CD14-positive monocyte (primary cell): ENCODE data around the gene KIF16B. TPM values are rescaled to one million over a fixed set of nuclear protein-coding genes. Genes with fewer than 3 reads are reported as not detected.

Source experiments
- DNase-seq, 3 donors: peaks; one replicate each; pipeline ENCODE4 v3.0.0-alpha.2; 2011 to 2022
- H2AFZ ChIP-seq: 2 replicates; pipeline ENCODE4 v1.6.0; 2012; ENCODE audit warnings: mild to moderate bottlenecking, low read depth, low read length, inconsistent platforms; ENCODE audit not compliant: insufficient read depth, poor library complexity, severe bottlenecking
- H3K27ac ChIP-seq, 2 donors: 1 replicate in 1 of 2; 2 replicates in 1 of 2; pipeline ENCODE4 v1.5.1; 2012 to 2013; ENCODE audit warnings: low read length in 2 of 2, control low read depth in 1 of 2, inconsistent platforms in 1 of 2, low read depth in 1 of 2, mild to moderate bottlenecking in 1 of 2
- H3K27me3 ChIP-seq, 2 donors: one replicate each; pipeline versions ENCODE4 v1.6.0 to v1.6.1; 2011 to 2013; ENCODE audit warnings: low read length in 2 of 2; ENCODE audit not compliant: control insufficient read depth in 2 of 2, insufficient read depth in 2 of 2
- H3K36me3 ChIP-seq, 2 donors: replicated peaks in 1 of 2; 1 replicate in 1 of 2; 2 replicates in 1 of 2; pipeline versions ENCODE4 v1.5.1 to v1.6.1; 2012 to 2013; ENCODE audit warnings: low read length in 2 of 2, control low read depth in 1 of 2, inconsistent platforms in 1 of 2, mild to moderate bottlenecking in 1 of 2; ENCODE audit not compliant: insufficient read depth in 2 of 2, control insufficient read depth in 1 of 2
- H3K4me1 ChIP-seq, 2 donors: 1 replicate in 1 of 2; 2 replicates in 1 of 2; pipeline versions ENCODE4 v1.5.1 to v1.6.1; 2012 to 2013; ENCODE audit warnings: low read length in 2 of 2, control low read depth in 1 of 2, inconsistent platforms in 1 of 2, mild to moderate bottlenecking in 1 of 2, moderate library complexity in 1 of 2; ENCODE audit not compliant: insufficient read depth in 2 of 2, control insufficient read depth in 1 of 2
- H3K4me2 ChIP-seq: replicated peaks from 2 replicates; pipeline ENCODE3; 2012; ENCODE audit warnings: low read length, moderate library complexity, mild to moderate bottlenecking; ENCODE audit not compliant: poor library complexity, severe bottlenecking; ENCODE audit errors: extremely low read depth
- H3K4me3 ChIP-seq, 3 experiments: fragments of 200-600 bp in 1 of 3; sonication (generic) in 1 of 3; replicated peaks in 1 of 3; 1 replicate in 2 of 3; 2 replicates in 1 of 3; pipeline ENCODE4 v1.5.1; 2011 to 2013; ENCODE audit warnings: low read length in 3 of 3, mild to moderate bottlenecking in 3 of 3, control low read depth in 2 of 3, low read depth in 2 of 3, inconsistent platforms in 1 of 3, moderate library complexity in 1 of 3
- H3K79me2 ChIP-seq: 2 replicates; pipeline ENCODE4 v1.6.0; 2012; ENCODE audit warnings: mild to moderate bottlenecking, control low read depth, inconsistent platforms, low read length, moderate library complexity; ENCODE audit not compliant: insufficient read depth
- H3K9ac ChIP-seq: 2 replicates; pipeline ENCODE4 v1.6.0; 2017; ENCODE audit warnings: low read length, mild to moderate bottlenecking; ENCODE audit not compliant: insufficient read depth, poor library complexity, severe bottlenecking
- H3K9me3 ChIP-seq, 2 donors: replicated peaks in 1 of 2; 1 replicate in 1 of 2; 2 replicates in 1 of 2; pipeline versions ENCODE4 v1.5.1 to v1.6.1; 2012 to 2013; ENCODE audit warnings: low read length in 2 of 2, control low read depth in 1 of 2; ENCODE audit not compliant: control insufficient read depth in 1 of 2, insufficient read depth in 1 of 2
- H4K20me1 ChIP-seq: 2 replicates; pipeline ENCODE4 v1.6.0; 2012; ENCODE audit warnings: mild to moderate bottlenecking, low read length, control low read depth, moderate library complexity; ENCODE audit not compliant: insufficient read depth
- H3K27ac Mint-ChIP-seq, 7 donors: one replicate each; pipeline ENCODE4 v1.8.0; 2020; ENCODE audit warnings: mild to moderate bottlenecking in 7 of 7, mixed read lengths in 7 of 7, moderate library complexity in 6 of 7, inconsistent platforms in 2 of 7
- H3K27me3 Mint-ChIP-seq, 3 donors: one replicate each; pipeline ENCODE4 v1.8.0; 2021 to 2022; ENCODE audit warnings: low read depth in 3 of 3, mild to moderate bottlenecking in 3 of 3, mixed read lengths in 3 of 3, moderate library complexity in 3 of 3, inconsistent platforms in 1 of 3
- H3K36me3 Mint-ChIP-seq, 2 donors: one replicate each; pipeline ENCODE4 v1.8.0; 2020; ENCODE audit warnings: mixed read lengths in 2 of 2, inconsistent platforms in 1 of 2, mild to moderate bottlenecking in 1 of 2
- H3K4me1 Mint-ChIP-seq: one replicate; pipeline ENCODE4 v1.8.0; 2020; ENCODE audit warnings: mild to moderate bottlenecking, mixed read lengths
- H3K4me3 Mint-ChIP-seq, 2 donors: one replicate each; pipeline ENCODE4 v1.8.0; 2020; ENCODE audit warnings: mild to moderate bottlenecking in 2 of 2, mixed read lengths in 2 of 2, moderate library complexity in 1 of 2
- H3K9me3 Mint-ChIP-seq, 7 donors: one replicate each; pipeline ENCODE4 v1.8.0; 2020 to 2022; ENCODE audit warnings: mixed read lengths in 7 of 7, mild to moderate bottlenecking in 6 of 7, moderate library complexity in 6 of 7, inconsistent platforms in 2 of 7
- WGBS: methylation state at CpG from one replicate; pipeline ENCODE4 v1.1.5; 2013; ENCODE audit warnings: missing lambda C conversion rate; ENCODE audit not compliant: insufficient coverage; 5-methylcytosine and 5-hydroxymethylcytosine counted together
- intact Hi-C, 2 donors: fragments of 100-400 bp; cut with micrococcal nuclease; formaldehyde crosslinking; loops; one replicate each; pipeline versions ENCODE4 v1.15.0 to v1.15.1; 2023
- polyA plus RNA-seq, 3 donors: library from polyadenylated mRNA; depleted of rRNA in 1 of 3; unstranded in 2 of 3; stranded (reverse) in 1 of 3; fragments of 300-500 nt in 2 of 3; fragments of >200 nt in 1 of 3; fragmentation: Illumina TruSeq in 2 of 3; gene quantifications; 1 replicate in 2 of 3; 2 replicates in 1 of 3; pipeline ENCODE4 v1.2.3, GENCODE V29; 2012 to 2021
- TF ChIP-seq, protein P1 (sequence below): fragments of 200-600 bp; IDR thresholded peaks from one replicate; pipeline ENCODE4 v1.8.0; 2022; ENCODE audit warnings: antibody characterized with exemption, mild to moderate bottlenecking

KIF16B gene
- polyA plus RNA-seq, 3 donors, result 0.89 to 2.9 (median 2.8) TPM

DNA sequence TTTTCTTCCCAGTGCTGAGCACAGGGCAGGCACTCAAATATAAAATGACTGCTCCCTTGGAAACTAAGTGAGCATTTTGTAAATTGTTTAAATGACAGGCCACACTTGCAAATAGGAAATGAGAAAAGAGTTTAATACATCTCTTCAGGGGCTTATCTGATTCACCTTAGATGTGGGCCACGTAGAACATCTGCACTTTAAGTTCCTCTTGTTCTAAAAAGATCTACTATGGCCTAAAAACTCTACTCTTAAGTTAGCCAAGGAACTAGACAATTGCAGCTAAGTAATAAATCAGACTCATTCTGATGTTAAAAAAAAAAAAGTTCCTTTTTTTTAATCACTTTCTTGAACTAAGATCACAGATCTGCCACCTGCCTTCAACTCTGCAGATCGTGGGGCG is 126.3 kb downstream of the KIF16B start:
- no CpG with 5 or more reads among the region's 3 CpGs for WGBS
- no peak overlapping the region for H3K27ac ChIP-seq
- Mint-ChIP-seq H3K9me3 (peaks cover 0 to 8% (median 2%) of the 10 kb centered on the region in 7 donors), H3K4me3 (no peak overlapping the region), H3K27me3 (no peaks in the 10 kb centered on the region), H3K36me3 (peaks cover 7 to 12% of the 10 kb centered on the region in 2 donors), H3K27ac (no peak overlapping the region), H3K4me1 (peaks cover 2% of the 10 kb centered on the region)
- H3K36me3 ChIP-seq, result no peaks in the 10 kb centered on the region
- TF ChIP-seq, protein P1, sequence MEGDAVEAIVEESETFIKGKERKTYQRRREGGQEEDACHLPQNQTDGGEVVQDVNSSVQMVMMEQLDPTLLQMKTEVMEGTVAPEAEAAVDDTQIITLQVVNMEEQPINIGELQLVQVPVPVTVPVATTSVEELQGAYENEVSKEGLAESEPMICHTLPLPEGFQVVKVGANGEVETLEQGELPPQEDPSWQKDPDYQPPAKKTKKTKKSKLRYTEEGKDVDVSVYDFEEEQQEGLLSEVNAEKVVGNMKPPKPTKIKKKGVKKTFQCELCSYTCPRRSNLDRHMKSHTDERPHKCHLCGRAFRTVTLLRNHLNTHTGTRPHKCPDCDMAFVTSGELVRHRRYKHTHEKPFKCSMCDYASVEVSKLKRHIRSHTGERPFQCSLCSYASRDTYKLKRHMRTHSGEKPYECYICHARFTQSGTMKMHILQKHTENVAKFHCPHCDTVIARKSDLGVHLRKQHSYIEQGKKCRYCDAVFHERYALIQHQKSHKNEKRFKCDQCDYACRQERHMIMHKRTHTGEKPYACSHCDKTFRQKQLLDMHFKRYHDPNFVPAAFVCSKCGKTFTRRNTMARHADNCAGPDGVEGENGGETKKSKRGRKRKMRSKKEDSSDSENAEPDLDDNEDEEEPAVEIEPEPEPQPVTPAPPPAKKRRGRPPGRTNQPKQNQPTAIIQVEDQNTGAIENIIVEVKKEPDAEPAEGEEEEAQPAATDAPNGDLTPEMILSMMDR, result no peak
- H3K79me2 ChIP-seq, result no peaks in the 10 kb centered on the region
- DNase-seq, result no peak
- no peaks in the 10 kb centered on the region for H3K9me3 ChIP-seq
- H3K9ac ChIP-seq, result no peak overlapping the region
- H3K4me2 ChIP-seq, result no peak overlapping the region
- H3K27me3 ChIP-seq, result no peaks in the 10 kb centered on the region
- no peak overlapping the region for H3K4me3 ChIP-seq
- intact Hi-C loops, result no loop called here
- no peaks in the 10 kb centered on the region for H3K4me1 ChIP-seq
- no peaks in the 10 kb centered on the region for H4K20me1 ChIP-seq
- H2AFZ ChIP-seq, result no peak overlapping the region

DNA sequence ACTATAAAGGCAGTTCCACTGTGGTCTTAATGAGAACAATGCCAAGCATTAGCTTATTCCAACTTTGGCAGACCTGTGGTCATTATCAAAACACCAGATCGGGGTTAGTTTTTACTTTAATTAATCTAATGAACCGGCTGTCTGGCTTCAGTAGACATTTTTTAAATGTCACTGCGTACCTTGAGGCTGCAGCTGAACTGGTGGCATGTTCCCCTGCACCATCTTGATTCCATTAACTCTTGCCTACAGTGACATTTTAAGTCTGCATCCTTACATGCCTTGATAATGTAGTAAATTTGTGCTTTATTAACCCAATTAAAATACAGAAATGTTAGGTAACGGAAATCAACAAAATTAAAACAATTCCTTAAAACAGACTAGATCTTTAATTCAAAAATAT is 127.0 kb downstream of the KIF16B start:
- H3K9me3 Mint-ChIP-seq, result peaks cover 0 to 8% (median 3%) of the 10 kb centered on the region in 7 donors
- H3K36me3 Mint-ChIP-seq, result peaks cover 7 to 14% of the 10 kb centered on the region in 2 donors
- intact Hi-C loops, result no loop called here
- DNase-seq, result no peak
- Histone ChIP-seq H3K4me1 (no peaks in the 10 kb centered on the region), H3K4me2 (no peak overlapping the region), H3K9me3 (no peaks in the 10 kb centered on the region), H3K27ac (no peak overlapping the region), H2AFZ (no peak overlapping the region), H4K20me1 (no peaks in the 10 kb centered on the region), H3K27me3 (no peaks in the 10 kb centered on the region), H3K36me3 (no peaks in the 10 kb centered on the region), H3K4me3 (no peak overlapping the region), H3K79me2 (no peaks in the 10 kb centered on the region), H3K9ac (no peak overlapping the region)
- WGBS, result 90% methylated on average over 2 of the region's 4 CpGs
- H3K4me3 Mint-ChIP-seq, result no peak overlapping the region
- TF ChIP-seq, protein P1, result no peak
- no peaks in the 10 kb centered on the region for H3K27me3 Mint-ChIP-seq
- no peaks in the 10 kb centered on the region for H3K4me1 Mint-ChIP-seq
- no peak overlapping the region for H3K27ac Mint-ChIP-seq
